Tibial nerve (tissue), 4 donors: ENCODE measurements around the gene RAB33B. TPM values are rescaled to one million over a fixed set of nuclear protein-coding genes. Genes with fewer than 3 reads are reported as not detected.
A peak's percentile ranks its signal among the peaks of the same experiment; 100 is the strongest.

ENCODE experiments used
- DNase-seq, 2 donors: peaks; one replicate each; pipeline ENCODE4 v3.0.0-alpha.2; 2019; ENCODE audit warnings: low spot score in 2 of 2
- H3K27ac ChIP-seq, 4 donors: fragments of 200-600 bp; sonication (generic) in 3 of 4; one replicate each; pipeline ENCODE4 v1.5.1; 2017 to 2019; ENCODE audit warnings: mild to moderate bottlenecking in 1 of 4
- H3K27me3 ChIP-seq, 2 donors: fragments of 200-600 bp; sonication (generic) in 1 of 2; one replicate each; pipeline versions ENCODE4 v1.5.1 to v1.6.0; 2017 to 2019
- H3K36me3 ChIP-seq, 3 donors: fragments of 200-600 bp; sonication (generic); one replicate each; pipeline ENCODE4 v1.5.1; 2018 to 2019
- H3K4me1 ChIP-seq, 4 donors: fragments of 200-600 bp; sonication (generic) in 3 of 4; one replicate each; pipeline ENCODE4 v1.5.1; 2017 to 2019
- H3K4me3 ChIP-seq, 4 donors: fragments of 200-600 bp; sonication (generic) in 3 of 4; one replicate each; pipeline ENCODE4 v1.5.1; 2017 to 2019; ENCODE audit warnings: mild to moderate bottlenecking in 1 of 4, moderate library complexity in 1 of 4
- H3K9me3 ChIP-seq, 4 donors: fragments of 200-600 bp; sonication (generic) in 3 of 4; one replicate each; pipeline ENCODE4 v1.5.1; 2017 to 2019
- CTCF ChIP-seq, 5 experiments: fragments of 200-600 bp in 3 of 5; fragments of 450-650 bp in 2 of 5; sonication (generic) in 3 of 5; IDR thresholded peaks; one replicate each; pipeline ENCODE4 v1.5.1; 2016 to 2019; ENCODE audit warnings: antibody characterized with exemption in 5 of 5, mild to moderate bottlenecking in 3 of 5, moderate library complexity in 2 of 5
- EP300 ChIP-seq, 2 donors: sonication (generic); formaldehyde crosslinking; IDR thresholded peaks; one replicate each; pipeline ENCODE4 v1.6.1; 2017; ENCODE audit warnings: antibody characterized with exemption in 2 of 2, mild to moderate bottlenecking in 1 of 2
- POLR2A ChIP-seq, 2 donors: fragments of 450-650 bp; IDR thresholded peaks; one replicate each; pipeline ENCODE4 v1.6.1; 2017; ENCODE audit warnings: antibody characterized with exemption in 2 of 2, mild to moderate bottlenecking in 2 of 2, moderate library complexity in 2 of 2
- WGBS, 2 donors: methylation state at CpG; one replicate each; pipeline ENCODE4 v1.1.5; 2018; 5-methylcytosine and 5-hydroxymethylcytosine counted together
- total RNA-seq, 4 donors: library from RNA; depleted of rRNA; stranded (reverse); fragments of >200 nt; gene quantifications; one replicate each; pipeline ENCODE4 v1.1.0, GENCODE V29; 2016

The RAB33B gene
- total RNA-seq, 4 donors from 2014 or later = 13.2 to 18.6 (median 15.0) TPM

GRCh38 chr4:139450586-139450985 lies 3.3 kb upstream of the RAB33B start:
- Histone ChIP-seq H3K27me3 (no peaks in the 10 kb centered on the region), H3K36me3 (peaks cover 0 to 12% (median 0%) of the 10 kb centered on the region in 3 donors), H3K27ac (no peak overlapping the region), H3K9me3 (no peaks in the 10 kb centered on the region), H3K4me1 (peaks cover 0 to 27% (median 4%) of the 10 kb centered on the region in 4 donors), H3K4me3 (no peak overlapping the region)
- WGBS, 2 donors = 85 to 100% methylated on average over 2 of the region's 2 CpGs
- DNase-seq = no peak
- TF ChIP-seq CTCF (IDR thresholded peaks at IDR 0.05) (no peak), EP300 (IDR thresholded peaks at IDR 0.05) (no peak), POLR2A (IDR thresholded peaks at IDR 0.05) (no peak)

- no peak for DNase-seq
- H3K27ac ChIP-seq = no peak overlapping the region
- 41 to 58% methylated on average over 1 of the region's 1 CpG for WGBS, 2 donors
Observed at GRCh38 chr4:139451997-139452396, 1.9 kb upstream of the RAB33B start.

GRCh38 chr4:139453041-139453370 lies 915 bp upstream of the RAB33B start:
- Histone ChIP-seq H3K27me3 (no peaks in the 10 kb centered on the region), H3K4me3 (peak overlapping the region; percentile 73 to 98 (median 85)), H3K9me3 (no peaks in the 10 kb centered on the region), H3K4me1 (peaks cover 0 to 52% (median 16%) of the 10 kb centered on the region in 4 donors), H3K36me3 (no peaks in the 10 kb centered on the region), H3K27ac (peak overlapping the region; percentile 89 to 99 (median 96))
- WGBS, 2 donors = 3 to 4% methylated on average over 8 to 15 of the region's 15 CpGs
- peak in 1 of 2 donors; percentile 49 for DNase-seq
- TF ChIP-seq POLR2A (IDR thresholded peaks at IDR 0.05) (no peak), EP300 (IDR thresholded peaks at IDR 0.05) (no peak), CTCF (IDR thresholded peaks at IDR 0.05) (peak in 3 of 5 experiments; percentile 17 to 51 (median 32))

More at GRCh38 chr4:139451997-139452396, 1.9 kb upstream of the RAB33B start:
- Histone ChIP-seq H3K4me1 (peaks cover 0 to 42% (median 11%) of the 10 kb centered on the region in 4 donors), H3K4me3 (no peak overlapping the region), H3K36me3 (peaks cover 0 to 2% (median 0%) of the 10 kb centered on the region in 3 donors), H3K9me3 (no peaks in the 10 kb centered on the region), H3K27me3 (no peaks in the 10 kb centered on the region)
- TF ChIP-seq CTCF (IDR thresholded peaks at IDR 0.05) (no peak), EP300 (IDR thresholded peaks at IDR 0.05) (no peak), POLR2A (IDR thresholded peaks at IDR 0.05) (no peak)

- H3K4me1 ChIP-seq = peaks cover 0 to 57% (median 18%) of the 10 kb centered on the region in 4 donors
- peak overlapping the region; percentile 89 to 99 (median 96) for H3K27ac ChIP-seq
- no peaks in the 10 kb centered on the region for H3K27me3 ChIP-seq
- DNase-seq = peak; percentile 94 to 96
- H3K9me3 ChIP-seq = no peaks in the 10 kb centered on the region
- no peaks in the 10 kb centered on the region for H3K36me3 ChIP-seq
- peak; percentile 11 to 84 for TF ChIP-seq EP300 (IDR thresholded peaks at IDR 0.05)
- peak in 3 of 5 experiments; percentile 10 to 43 (median 12) for TF ChIP-seq CTCF (IDR thresholded peaks at IDR 0.05)
- TF ChIP-seq POLR2A (IDR thresholded peaks at IDR 0.05) = peak; percentile 71 to 75
- WGBS, 2 donors = 0 to 1% methylated on average over 27 of the region's 76 CpGs
- peak overlapping the region; percentile 73 to 98 (median 85) for H3K4me3 ChIP-seq
Observed at GRCh38 chr4:139453371-139454110, 380 bp upstream of the RAB33B start.

GRCh38 chr4:139455126-139455538 lies 1.2 kb downstream of the RAB33B start:
- 29 to 36% methylated on average over 6 of the region's 6 CpGs for WGBS, 2 donors
- Histone ChIP-seq H3K9me3 (no peaks in the 10 kb centered on the region), H3K36me3 (no peaks in the 10 kb centered on the region), H3K27me3 (no peaks in the 10 kb centered on the region), H3K4me1 (peaks cover 0 to 60% (median 18%) of the 10 kb centered on the region in 4 donors), H3K4me3 (peak overlapping the region; percentile 73 to 98 (median 85)), H3K27ac (peak overlapping the region in 3 of 4 donors; percentile 89 to 99 (median 96))
- TF ChIP-seq POLR2A (IDR thresholded peaks at IDR 0.05) (no peak), EP300 (IDR thresholded peaks at IDR 0.05) (no peak), CTCF (IDR thresholded peaks at IDR 0.05) (no peak)
- DNase-seq = no peak
